HepG2 (cell line): ENCODE measurements around the gene GLRA3. TPM values are rescaled to one million over a fixed set of nuclear protein-coding genes. Genes with fewer than 3 reads are reported as not detected.

Source experiments
- ATAC-seq: fragments of 200-7000 bp; cut with Tn5 transposase; 3 replicates; pipeline ENCODE4 v1.9.1; 2020; ENCODE audit warnings: mild to moderate bottlenecking, moderate library complexity
- BruUV-seq: library from RNA; stranded (reverse); fragments of 400-500 nt; replicated peaks from 2 replicates; lab custom pipeline; 2021; lab: Mats Ljungman, UMichigan
- CTCF ChIA-PET: fragments of 300-600 bp; formaldehyde crosslinking; extraction: SDS; loops from one replicate; lab custom pipeline; 2021; ENCODE audit warnings: low total read pairs, inconsistent platforms, low intra/inter-chr PET ratio; lab: Yijun Ruan, JAX
- POLR2A ChIA-PET: fragments of 350-600 bp; sonication (Branson Sonifier 250); formaldehyde crosslinking; loops from one replicate; lab custom pipeline; 2020; ENCODE audit warnings: antibody characterized with exemption, inconsistent platforms; lab: Yijun Ruan, JAX
- DNase-seq: peaks from one replicate; pipeline ENCODE4 v3.0.0-alpha.2; 2015; ENCODE audit warnings: low spot score
- FAIRE-seq: peaks from 3 replicates; lab custom pipeline; 2011; peaks lifted over from hg19 to GRCh38; lab: Jason Lieb, UNC
- H2AFZ ChIP-seq: one replicate; pipeline ENCODE4 v1.6.1; 2011; ENCODE audit warnings: low read length, inconsistent platforms
- H3K27ac ChIP-seq: fragments of 300-600 bp; 3 replicates; pipeline ENCODE4 v1.8.0; 2011; ENCODE audit warnings: mixed run types, mild to moderate bottlenecking, mixed read lengths, low read length, inconsistent platforms; ENCODE audit not compliant: insufficient read depth; ENCODE audit errors: extremely low read length
- H3K27me3 ChIP-seq, 2 experiments: fragments of 200-600 bp in 1 of 2; 2 replicates in 1 of 2; 3 replicates in 1 of 2; pipeline versions ENCODE4 v1.6.0 to v1.8.0; 2011; ENCODE audit warnings: low read length in 2 of 2, mild to moderate bottlenecking in 2 of 2, moderate library complexity in 2 of 2, inconsistent platforms in 1 of 2; ENCODE audit not compliant: insufficient read depth in 2 of 2, control insufficient read depth in 1 of 2
- H3K36me3 ChIP-seq, 2 experiments: fragments of 200-600 bp in 1 of 2; replicated peaks in 1 of 2; 2 replicates in 1 of 2; 3 replicates in 1 of 2; pipeline versions ENCODE4 v1.5.1 to v1.8.0; 2011; ENCODE audit warnings: low read length in 2 of 2, inconsistent platforms in 1 of 2; ENCODE audit not compliant: insufficient read depth in 2 of 2, control insufficient read depth in 1 of 2
- H3K4me1 ChIP-seq: 2 replicates; pipeline ENCODE4 v1.5.1; 2012; ENCODE audit warnings: low read length, inconsistent platforms; ENCODE audit not compliant: insufficient read depth
- H3K4me2 ChIP-seq: 2 replicates; pipeline ENCODE4 v1.6.0; 2011; ENCODE audit warnings: low read depth, low read length, inconsistent platforms
- H3K4me3 ChIP-seq, 3 experiments: fragments of 200-600 bp in 1 of 3; sonication (generic), shearing (Covaris generic) in 1 of 3; replicated peaks in 1 of 3; 2 replicates each; pipeline ENCODE4 v1.5.1; 2011 to 2016; ENCODE audit warnings: low read length in 3 of 3, inconsistent platforms in 2 of 3, low read depth in 2 of 3, mild to moderate bottlenecking in 2 of 3, control low read depth in 1 of 3, mixed read lengths in 1 of 3; ENCODE audit not compliant: insufficient read depth in 1 of 3
- H3K79me2 ChIP-seq: one replicate; pipeline ENCODE4 v1.6.1; 2011; ENCODE audit warnings: low read length, inconsistent platforms; ENCODE audit not compliant: insufficient read depth
- H3K9ac ChIP-seq: 2 replicates; pipeline ENCODE4 v1.6.0; 2011; ENCODE audit warnings: mild to moderate bottlenecking, low read depth, low read length, inconsistent platforms; ENCODE audit not compliant: insufficient read depth
- H3K9me3 ChIP-seq: 2 replicates; pipeline ENCODE4 v1.5.1; 2012; ENCODE audit warnings: mild to moderate bottlenecking, low read length
- H4K20me1 ChIP-seq: 2 replicates; pipeline ENCODE4 v1.6.0; 2011; ENCODE audit warnings: inconsistent platforms, mild to moderate bottlenecking, low read length, moderate library complexity; ENCODE audit not compliant: insufficient read depth
- SP1 ChIP-seq, 2 experiments: fragments of 450-650 bp in 1 of 2; sonication (generic) in 1 of 2; formaldehyde crosslinking in 1 of 2; IDR thresholded peaks; 2 replicates each; pipeline versions ENCODE4 v1.4.0 to v1.6.1; 2016 to 2020; ENCODE audit warnings: missing genetic modification reagents in 1 of 2
- WGBS: methylation state at CpG from one replicate; pipeline ENCODE4 v1.1.6; 2017; ENCODE audit warnings: low lambda C conversion rate; 5-methylcytosine and 5-hydroxymethylcytosine counted together
- in situ Hi-C: cut with HindIII; loops from 2 replicates; pipeline ENCODE4 v1.10.0; 2017; ENCODE audit warnings: low pct_unique_long_range_greater_than_20kb; ENCODE audit not compliant: extremely low pct_ligation_motif_present
- intact Hi-C: fragments of 100-400 bp; cut with micrococcal nuclease; formaldehyde crosslinking; loops from one replicate; pipeline ENCODE4 v1.10.0; 2022; ENCODE audit not compliant: unreplicated experiment
- polyA plus RNA-seq, 8 experiments: library from polyadenylated mRNA; depleted of rRNA in 3 of 8; stranded (reverse) in 7 of 8; unstranded in 1 of 8; fragments of >200 nt; fragmentation: Illumina TruSeq in 4 of 8; extraction: Trizol in 4 of 8; gene quantifications; 2 replicates each; pipeline versions ENCODE4 v1.2.1 to v1.2.3, GENCODE V29; 2011 to 2016; ENCODE audit warnings: low read depth in 4 of 8, missing spikeins in 1 of 8, mixed read lengths in 1 of 8; ENCODE audit not compliant: insufficient read depth in 1 of 8
- total RNA-seq, 5 experiments: library from RNA; depleted of rRNA; stranded (reverse); fragments of >200 nt; fragmentation: Illumina TruSeq; extraction: Trizol; gene quantifications; 2 replicates each; pipeline ENCODE4 v1.2.3, GENCODE V29; 2016; ENCODE audit warnings: low read depth in 1 of 5
- TF ChIP-seq, protein P1 (sequence below): sonication (generic); formaldehyde crosslinking; IDR thresholded peaks from 2 replicates; pipeline ENCODE4 v1.8.0; 2022; ENCODE audit warnings: missing genetic modification reagents, mild to moderate bottlenecking, inconsistent platforms, borderline replicate concordance
- TF ChIP-seq, protein P2 (sequence below): sonication (generic); formaldehyde crosslinking; IDR thresholded peaks from 2 replicates; pipeline ENCODE4 v1.4.0; 2020; ENCODE audit warnings: mild to moderate bottlenecking, missing genetic modification reagents

The GLRA3 gene
- total and polyA plus RNA-seq, 2 of the 13 experiments (the other 11 are each of a cell fraction or from before 2014, with no cell fraction given): not detected

DNA sequence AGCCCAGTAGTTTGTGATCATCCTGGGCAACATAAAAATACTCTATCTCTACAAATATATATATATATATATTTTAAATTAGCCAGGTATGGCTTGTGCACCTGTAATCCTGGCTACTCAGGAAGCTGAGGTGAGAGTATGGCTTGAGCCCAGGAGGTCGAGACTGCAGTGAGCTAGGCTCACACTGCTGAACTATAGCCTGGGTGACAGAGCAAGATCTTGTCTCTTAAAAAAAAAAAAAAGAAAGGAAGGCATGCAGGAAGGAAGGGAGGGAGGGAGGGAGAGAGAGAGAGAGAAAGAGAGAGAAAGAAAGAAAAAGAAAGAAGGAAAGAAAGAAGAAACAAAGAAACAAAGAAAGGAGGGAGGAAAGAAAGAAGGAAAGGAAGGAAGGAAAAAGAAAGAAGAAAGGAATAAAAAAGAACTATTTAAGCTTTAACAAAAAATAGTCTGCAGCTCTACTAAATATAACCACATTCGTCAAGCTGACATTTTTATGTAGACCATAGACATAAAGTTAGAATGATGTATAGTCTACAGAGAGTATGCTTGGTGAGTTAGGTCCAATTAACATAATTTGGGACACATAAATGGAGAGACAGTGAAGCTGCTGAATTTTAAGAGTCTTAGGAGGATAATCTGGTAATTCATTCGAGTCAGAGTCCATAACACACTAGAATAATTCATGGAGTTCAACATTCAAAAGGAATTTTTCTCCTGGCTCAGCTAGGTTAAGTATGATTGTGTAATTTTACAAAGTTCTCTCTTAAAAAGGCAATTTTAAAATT lies 111.9 kb downstream of the GLRA3 start:
- no peak overlapping the region for H3K4me3 ChIP-seq
- no peaks in the 10 kb centered on the region for H3K79me2 ChIP-seq
- FAIRE-seq (no peak), ATAC-seq (no peak), DNase-seq (no peak)
- ChIA-PET CTCF (no interaction called here), POLR2A (no interaction called here)
- WGBS: 14% methylated on average over 3 of the region's 3 CpGs
- BruUV-seq: no TSS peak
- no peaks in the 10 kb centered on the region for H3K9me3 ChIP-seq
- no peaks in the 10 kb centered on the region for H3K36me3 ChIP-seq
- H3K27me3 ChIP-seq: no peaks in the 10 kb centered on the region
- in situ Hi-C loops: loop anchor here (5.0 kb wide), 1 partner anchor 355 kb away; no protein-coding TSS in a partner anchor
- intact Hi-C loops: no loop called here
- TF ChIP-seq, protein P1, sequence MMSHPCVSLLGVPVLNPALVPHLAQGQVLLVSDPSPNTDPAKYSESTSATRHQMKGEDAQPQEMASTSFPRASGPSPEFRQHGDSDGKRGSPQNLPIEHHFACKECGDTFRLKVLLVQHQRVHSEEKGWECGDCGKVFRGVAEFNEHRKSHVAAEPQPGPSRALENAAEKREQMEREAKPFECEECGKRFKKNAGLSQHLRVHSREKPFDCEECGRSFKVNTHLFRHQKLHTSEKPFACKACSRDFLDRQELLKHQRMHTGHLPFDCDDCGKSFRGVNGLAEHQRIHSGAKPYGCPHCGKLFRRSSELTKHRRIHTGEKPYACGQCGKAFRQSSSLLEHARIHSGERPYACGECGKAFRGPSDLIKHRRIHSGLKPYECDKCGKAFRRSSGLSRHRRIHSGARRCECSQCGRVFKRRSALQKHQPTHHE (CRISPR knock-in tag): no peak
- TF ChIP-seq SP1 (IDR thresholded peaks at IDR 0.05) (no peak), SP1 (CRISPR knock-in tag; IDR thresholded peaks at IDR 0.05) (no peak)
- TF ChIP-seq, protein P2, sequence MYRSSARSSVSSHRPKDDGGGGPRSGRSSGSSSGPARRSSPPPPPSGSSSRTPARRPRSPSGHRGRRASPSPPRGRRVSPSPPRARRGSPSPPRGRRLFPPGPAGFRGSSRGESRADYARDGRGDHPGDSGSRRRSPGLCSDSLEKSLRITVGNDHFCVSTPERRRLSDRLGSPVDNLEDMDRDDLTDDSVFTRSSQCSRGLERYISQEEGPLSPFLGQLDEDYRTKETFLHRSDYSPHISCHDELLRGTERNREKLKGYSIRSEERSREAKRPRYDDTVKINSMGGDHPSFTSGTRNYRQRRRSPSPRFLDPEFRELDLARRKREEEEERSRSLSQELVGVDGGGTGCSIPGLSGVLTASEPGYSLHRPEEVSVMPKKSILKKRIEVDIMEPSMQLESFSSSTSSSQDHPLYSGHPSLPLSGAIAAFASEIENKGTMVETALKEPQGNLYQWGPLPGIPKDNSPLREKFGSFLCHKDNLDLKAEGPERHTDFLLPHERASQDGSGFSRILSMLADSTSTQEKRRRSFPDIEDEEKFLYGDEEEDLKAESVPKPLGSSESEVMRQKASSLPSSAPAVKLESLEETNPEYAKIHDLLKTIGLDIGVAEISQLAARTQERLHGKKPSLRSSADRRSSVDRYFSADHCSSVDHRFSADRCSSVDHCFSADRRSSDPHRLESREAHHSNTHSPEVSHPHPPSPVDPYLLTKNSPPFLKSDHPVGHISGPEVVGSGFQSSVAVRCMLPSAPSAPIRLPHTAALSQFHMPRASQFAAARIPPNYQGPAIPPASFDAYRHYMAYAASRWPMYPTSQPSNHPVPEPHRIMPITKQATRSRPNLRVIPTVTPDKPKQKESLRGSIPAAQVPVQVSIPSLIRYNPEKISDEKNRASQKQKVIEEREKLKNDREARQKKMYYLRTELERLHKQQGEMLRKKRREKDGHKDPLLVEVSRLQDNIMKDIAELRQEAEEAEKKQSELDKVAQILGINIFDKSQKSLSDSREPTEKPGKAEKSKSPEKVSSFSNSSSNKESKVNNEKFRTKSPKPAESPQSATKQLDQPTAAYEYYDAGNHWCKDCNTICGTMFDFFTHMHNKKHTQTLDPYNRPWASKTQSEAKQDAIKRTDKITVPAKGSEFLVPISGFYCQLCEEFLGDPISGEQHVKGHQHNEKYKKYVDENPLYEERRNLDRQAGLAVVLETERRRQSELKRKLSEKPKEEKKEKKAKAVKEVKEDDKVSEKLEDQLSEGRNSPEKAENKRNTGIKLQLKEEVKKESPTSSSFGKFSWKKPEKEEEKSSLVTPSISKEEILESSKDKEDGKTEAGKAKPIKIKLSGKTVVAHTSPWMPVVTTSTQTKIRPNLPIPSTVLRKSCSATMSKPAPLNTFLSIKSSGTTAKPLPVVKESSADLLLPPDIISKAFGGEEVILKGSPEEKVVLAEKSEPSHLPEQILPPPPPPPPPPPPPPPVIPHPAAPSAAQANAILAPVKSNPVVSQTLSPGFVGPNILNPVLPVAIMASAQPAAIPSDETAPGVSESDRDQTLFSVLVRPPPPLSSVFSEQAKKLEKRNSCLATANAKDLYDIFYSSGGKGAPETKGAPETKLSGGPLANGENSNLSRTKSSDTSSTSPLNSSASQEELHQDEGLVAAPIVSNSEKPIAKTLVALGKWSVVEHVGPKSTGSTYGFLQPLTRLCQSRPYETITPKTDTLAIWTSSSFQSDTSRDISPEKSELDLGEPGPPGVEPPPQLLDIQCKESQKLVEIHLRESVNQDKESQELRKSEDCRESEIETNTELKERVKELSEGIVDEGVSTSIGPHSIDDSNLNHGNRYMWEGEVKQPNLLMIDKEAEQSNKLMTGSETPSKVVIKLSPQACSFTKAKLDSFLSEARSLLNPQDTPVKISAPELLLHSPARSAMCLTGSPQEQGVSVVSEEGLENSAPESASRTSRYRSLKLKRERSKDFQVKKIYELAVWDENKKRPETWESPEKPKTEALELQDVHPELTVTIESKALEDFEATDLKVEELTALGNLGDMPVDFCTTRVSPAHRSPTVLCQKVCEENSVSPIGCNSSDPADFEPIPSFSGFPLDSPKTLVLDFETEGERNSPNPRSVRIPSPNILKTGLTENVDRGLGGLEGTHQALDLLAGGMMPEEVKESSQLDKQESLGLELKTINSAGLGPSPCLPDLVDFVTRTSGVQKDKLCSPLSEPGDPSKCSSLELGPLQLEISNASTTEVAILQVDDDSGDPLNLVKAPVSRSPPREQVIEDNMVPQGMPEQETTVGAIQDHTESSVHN (CRISPR knock-in tag): no peak
- no peak overlapping the region for H2AFZ ChIP-seq
- H3K4me2 ChIP-seq: no peak overlapping the region
- no peaks in the 10 kb centered on the region for H3K4me1 ChIP-seq
- H4K20me1 ChIP-seq: no peaks in the 10 kb centered on the region
- no peak overlapping the region for H3K9ac ChIP-seq
- no peak overlapping the region for H3K27ac ChIP-seq
